OCI-LY3 (cell line): ENCODE data around the gene ARID3B.

Experiments used
- CTCF ChIP-seq: fragments of 200-600, 300-600 bp; sonication (generic); IDR thresholded peaks from 2 replicates; pipeline ENCODE4 v1.5.1; 2014; ENCODE audit warnings: antibody characterized with exemption, low read length, low read depth
- EZH2phosphoT487 ChIP-seq: fragments of 200-600 bp; shearing (Covaris generic); IDR thresholded peaks from 2 replicates; pipeline ENCODE4 v1.6.1; 2018; ENCODE audit warnings: antibody characterized with exemption, mixed run types, low read depth

GRCh38 chr15:74603789-74604705 lies 63.0 kb downstream of the ARID3B start:
- TF ChIP-seq CTCF (no peak), EZH2phosphoT487 (no peak)
